Measurements from ENCODE around the gene CPM.

CPM gene

DNA sequence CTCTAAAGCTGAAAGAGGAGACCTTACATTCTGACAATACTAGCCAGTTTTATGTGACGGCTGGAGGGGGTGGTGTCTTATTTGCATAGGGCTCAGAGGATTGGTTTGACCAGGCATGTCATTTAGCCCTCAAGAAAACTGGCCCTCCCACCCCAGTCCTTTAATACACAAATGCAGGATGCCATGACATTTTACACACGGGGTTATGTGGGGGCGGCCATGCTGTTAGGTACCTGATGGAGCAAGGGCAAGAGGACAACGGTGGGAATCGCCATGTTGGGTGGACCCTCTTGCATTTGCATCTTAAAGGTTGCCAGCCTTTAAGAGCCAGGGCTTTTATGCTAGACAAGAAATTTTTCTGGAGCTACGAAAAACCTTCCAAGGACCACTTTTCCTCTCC lies 101.7 kb downstream of the CPM start:
- TF ChIP-seq SIN3A (IDR thresholded peaks at IDR 0.05; ENCODE audit: borderline replicate concordance, insufficient read depth, low read length), result no peak
- TF ChIP-seq FOXP2 (optimal IDR thresholded peaks at IDR 0.05; ENCODE audit: borderline replicate concordance, extremely low read depth, extremely low read length, insufficient read depth), result no peak
- TF ChIP-seq TAF1 (IDR thresholded peaks at IDR 0.05; ENCODE audit: borderline replicate concordance, insufficient read depth, low read length), result no peak
- TF ChIP-seq, protein P1, sequence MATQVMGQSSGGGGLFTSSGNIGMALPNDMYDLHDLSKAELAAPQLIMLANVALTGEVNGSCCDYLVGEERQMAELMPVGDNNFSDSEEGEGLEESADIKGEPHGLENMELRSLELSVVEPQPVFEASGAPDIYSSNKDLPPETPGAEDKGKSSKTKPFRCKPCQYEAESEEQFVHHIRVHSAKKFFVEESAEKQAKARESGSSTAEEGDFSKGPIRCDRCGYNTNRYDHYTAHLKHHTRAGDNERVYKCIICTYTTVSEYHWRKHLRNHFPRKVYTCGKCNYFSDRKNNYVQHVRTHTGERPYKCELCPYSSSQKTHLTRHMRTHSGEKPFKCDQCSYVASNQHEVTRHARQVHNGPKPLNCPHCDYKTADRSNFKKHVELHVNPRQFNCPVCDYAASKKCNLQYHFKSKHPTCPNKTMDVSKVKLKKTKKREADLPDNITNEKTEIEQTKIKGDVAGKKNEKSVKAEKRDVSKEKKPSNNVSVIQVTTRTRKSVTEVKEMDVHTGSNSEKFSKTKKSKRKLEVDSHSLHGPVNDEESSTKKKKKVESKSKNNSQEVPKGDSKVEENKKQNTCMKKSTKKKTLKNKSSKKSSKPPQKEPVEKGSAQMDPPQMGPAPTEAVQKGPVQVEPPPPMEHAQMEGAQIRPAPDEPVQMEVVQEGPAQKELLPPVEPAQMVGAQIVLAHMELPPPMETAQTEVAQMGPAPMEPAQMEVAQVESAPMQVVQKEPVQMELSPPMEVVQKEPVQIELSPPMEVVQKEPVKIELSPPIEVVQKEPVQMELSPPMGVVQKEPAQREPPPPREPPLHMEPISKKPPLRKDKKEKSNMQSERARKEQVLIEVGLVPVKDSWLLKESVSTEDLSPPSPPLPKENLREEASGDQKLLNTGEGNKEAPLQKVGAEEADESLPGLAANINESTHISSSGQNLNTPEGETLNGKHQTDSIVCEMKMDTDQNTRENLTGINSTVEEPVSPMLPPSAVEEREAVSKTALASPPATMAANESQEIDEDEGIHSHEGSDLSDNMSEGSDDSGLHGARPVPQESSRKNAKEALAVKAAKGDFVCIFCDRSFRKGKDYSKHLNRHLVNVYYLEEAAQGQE (IDR thresholded peaks at IDR 0.05; ENCODE audit: insufficient read depth in 1 of 2, low read depth in 2 of 2, low read length in 2 of 2), result no peak
- no peak for TF ChIP-seq POLR2AphosphoS5 (IDR thresholded peaks at IDR 0.05; ENCODE audit: low read depth, low read length)

DNA sequence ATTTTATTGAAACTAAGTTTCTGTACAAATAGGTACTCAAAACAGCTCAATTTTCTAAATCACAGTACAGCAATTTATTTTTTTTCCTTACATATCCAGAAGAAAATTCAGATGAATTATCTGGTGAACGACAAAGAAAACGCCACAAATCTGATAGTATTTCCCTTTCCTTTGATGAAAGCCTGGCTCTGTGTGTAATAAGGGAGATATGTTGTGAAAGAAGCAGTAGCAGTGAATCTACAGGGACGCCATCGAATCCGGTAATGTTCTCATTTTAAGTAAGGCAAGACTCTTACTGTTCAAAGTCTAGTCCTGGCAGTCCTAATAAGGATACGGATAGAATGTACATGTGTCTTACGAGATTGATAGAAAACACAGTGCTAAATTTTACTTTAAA lies 104.3 kb downstream of the CPM start:
- TF ChIP-seq SIN3A (IDR thresholded peaks at IDR 0.05; ENCODE audit: borderline replicate concordance, insufficient read depth, low read length) (no peak), TAF1 (IDR thresholded peaks at IDR 0.05; ENCODE audit: borderline replicate concordance, insufficient read depth, low read length) (no peak), FOXP2 (optimal IDR thresholded peaks at IDR 0.05; ENCODE audit: borderline replicate concordance, extremely low read depth, extremely low read length, insufficient read depth) (no peak), POLR2AphosphoS5 (IDR thresholded peaks at IDR 0.05; ENCODE audit: low read depth, low read length) (no peak)
- TF ChIP-seq, protein P1 (IDR thresholded peaks at IDR 0.05; ENCODE audit: insufficient read depth in 1 of 2, low read depth in 2 of 2, low read length in 2 of 2), result no peak

DNA sequence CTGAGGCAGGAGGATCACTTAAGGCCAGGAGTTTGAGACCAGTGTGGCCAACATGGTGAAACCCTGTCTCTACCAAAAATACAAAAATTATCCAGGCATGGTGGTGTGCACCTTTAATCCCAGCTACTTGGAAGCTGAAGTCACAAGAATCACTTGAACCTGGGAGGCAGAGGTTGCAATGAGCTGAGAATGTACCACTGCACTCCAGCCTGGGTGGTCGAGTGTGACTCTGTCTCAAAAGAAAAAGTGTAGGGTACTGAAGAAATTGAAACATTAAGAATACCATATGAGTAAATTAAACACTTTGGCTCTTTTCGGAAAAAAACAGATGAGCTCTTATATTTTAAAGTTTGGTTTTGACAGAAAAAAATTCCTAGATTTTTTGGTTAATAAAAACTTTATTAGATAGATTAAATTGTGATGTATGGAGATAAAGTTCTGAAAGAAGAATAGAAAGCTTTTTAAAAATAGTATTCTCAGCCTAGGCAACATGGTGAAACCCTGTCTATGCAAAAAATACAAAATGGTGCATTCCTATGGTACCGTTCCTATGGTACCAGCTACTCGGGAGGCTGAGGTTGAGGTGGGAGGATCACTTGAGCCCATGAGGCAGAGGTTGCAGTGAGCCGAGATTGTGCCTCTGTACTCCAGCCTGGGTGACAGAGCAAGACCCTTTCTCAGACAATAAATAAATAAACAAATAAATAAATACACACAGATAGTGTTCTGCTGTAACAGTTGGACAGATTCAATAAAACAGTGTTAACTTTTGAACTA lies 104.9 kb downstream of the CPM start:
- TF ChIP-seq SIN3A (IDR thresholded peaks at IDR 0.05; ENCODE audit: borderline replicate concordance, insufficient read depth, low read length), result no peak
- no peak for TF ChIP-seq FOXP2 (optimal IDR thresholded peaks at IDR 0.05; ENCODE audit: borderline replicate concordance, extremely low read depth, extremely low read length, insufficient read depth)

DNA sequence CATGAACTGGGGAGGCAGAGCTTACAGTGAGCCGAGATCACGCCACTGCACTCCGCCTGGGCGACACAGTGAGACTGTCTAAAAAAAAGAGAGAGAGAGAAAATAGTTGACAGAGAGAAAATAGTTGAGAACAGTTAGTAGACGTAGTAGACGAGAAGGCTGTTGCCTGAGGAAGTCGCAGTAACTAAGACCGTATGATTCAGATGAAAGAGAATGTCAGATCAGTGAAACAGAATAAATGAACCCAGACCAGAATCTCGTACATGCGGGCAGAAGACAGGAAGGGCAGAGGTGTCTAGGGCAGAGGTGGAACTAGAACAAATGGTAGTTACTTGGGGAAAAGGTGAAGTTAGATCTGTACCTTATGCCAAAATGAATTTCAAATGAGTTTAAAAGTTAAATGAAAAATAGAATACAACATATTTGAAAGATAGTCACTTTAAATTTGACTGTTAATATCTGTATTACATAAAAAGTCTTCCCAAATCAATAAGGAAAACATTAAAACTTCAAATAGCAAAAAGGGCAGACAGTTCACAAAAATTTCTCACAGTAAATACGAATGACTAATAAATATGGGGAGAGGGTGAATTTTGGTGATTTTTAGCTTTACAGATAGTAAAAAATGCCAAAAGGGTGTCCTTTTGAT lies 107.3 kb downstream of the CPM start:
- TF ChIP-seq SIN3A (IDR thresholded peaks at IDR 0.05; ENCODE audit: borderline replicate concordance, insufficient read depth, low read length) (no peak), POLR2AphosphoS5 (IDR thresholded peaks at IDR 0.05; ENCODE audit: low read depth, low read length) (no peak), FOXP2 (optimal IDR thresholded peaks at IDR 0.05; ENCODE audit: borderline replicate concordance, extremely low read depth, extremely low read length, insufficient read depth) (no peak), TAF1 (IDR thresholded peaks at IDR 0.05; ENCODE audit: borderline replicate concordance, insufficient read depth, low read length) (no peak)
- TF ChIP-seq, protein P1 (IDR thresholded peaks at IDR 0.05; ENCODE audit: insufficient read depth in 1 of 2, low read depth in 2 of 2, low read length in 2 of 2), result no peak

DNA sequence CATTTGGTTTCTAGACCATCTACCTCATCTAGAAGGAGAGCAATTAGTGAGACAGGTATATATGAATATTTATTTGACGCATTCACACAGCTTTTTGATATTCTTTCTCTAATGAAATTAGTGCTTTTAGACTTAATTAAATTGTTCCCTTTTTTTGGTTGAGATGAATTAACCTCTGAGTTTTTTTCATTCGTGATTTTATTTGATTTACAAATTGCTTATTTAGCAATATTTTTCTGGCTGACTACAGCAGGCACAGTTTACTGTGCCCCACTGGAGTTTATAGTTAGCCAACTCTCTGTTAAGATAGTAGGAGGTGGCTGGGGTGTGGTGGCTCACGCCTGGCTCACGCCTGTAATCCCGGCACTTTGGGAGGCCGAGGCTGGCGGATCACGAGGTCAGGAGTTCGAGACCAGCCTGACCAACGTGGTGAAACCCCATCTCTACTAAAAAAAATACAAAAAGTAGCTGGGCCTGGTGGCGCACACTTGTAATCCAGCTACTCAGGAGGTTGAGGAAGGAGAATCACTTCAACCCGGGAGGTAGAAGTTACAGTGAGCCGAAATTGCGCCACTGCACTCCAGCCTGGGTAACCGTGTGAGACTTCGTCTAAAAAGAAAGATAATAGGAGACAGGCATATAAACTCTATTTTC lies 108.2 kb downstream of the CPM start:
- TF ChIP-seq TAF1 (IDR thresholded peaks at IDR 0.05; ENCODE audit: borderline replicate concordance, insufficient read depth, low read length) (no peak), POLR2AphosphoS5 (IDR thresholded peaks at IDR 0.05; ENCODE audit: low read depth, low read length) (no peak), SIN3A (IDR thresholded peaks at IDR 0.05; ENCODE audit: borderline replicate concordance, insufficient read depth, low read length) (no peak), FOXP2 (optimal IDR thresholded peaks at IDR 0.05; ENCODE audit: borderline replicate concordance, extremely low read depth, extremely low read length, insufficient read depth) (no peak)
- TF ChIP-seq, protein P1 (IDR thresholded peaks at IDR 0.05; ENCODE audit: insufficient read depth in 1 of 2, low read depth in 2 of 2, low read length in 2 of 2), result no peak

Measured in PFSK-1 (cell line).